CD4-positive, alpha-beta T cell treated with Interleukin-17A for 1 hour (primary cell): ENCODE data around the gene HBS1L.

ENCODE experiments used
- DNase-seq: peaks from one replicate; pipeline ENCODE4 v3.0.0-alpha.2; 2020

Gene HBS1L

GRCh38 chr6:134943522-134944111, 111.0 kb downstream of the HBS1L start:
- DNase-seq, result no peak

- DNase-seq, result peak; percentile 58
Observed at GRCh38 chr6:134938896-134939295, 115.7 kb downstream of the HBS1L start.

- no peak for DNase-seq
Observed at GRCh38 chr6:134937426-134937825, 117.2 kb downstream of the HBS1L start.

GRCh38 chr6:134936931-134937330, 117.7 kb downstream of the HBS1L start:
- DNase-seq, result no peak

- no peak for DNase-seq
Observed at GRCh38 chr6:134936476-134936875, 118.1 kb downstream of the HBS1L start.

- no peak for DNase-seq
Observed at GRCh38 chr6:134934793-134935485, 119.7 kb downstream of the HBS1L start.

GRCh38 chr6:134932535-134933470, 121.8 kb downstream of the HBS1L start:
- DNase-seq, result no peak

GRCh38 chr6:134932098-134932497, 122.5 kb downstream of the HBS1L start:
- DNase-seq, result no peak

GRCh38 chr6:134930463-134930862, 124.2 kb downstream of the HBS1L start:
- no peak for DNase-seq

GRCh38 chr6:134928151-134928900, 126.3 kb downstream of the HBS1L start:
- no peak for DNase-seq

GRCh38 chr6:134925800-134926199, 128.8 kb downstream of the HBS1L start:
- DNase-seq, result no peak

GRCh38 chr6:134921721-134922261, 132.8 kb downstream of the HBS1L start:
- no peak for DNase-seq

- DNase-seq, result no peak
Observed at GRCh38 chr6:134921276-134921675, 133.3 kb downstream of the HBS1L start.

- DNase-seq, result no peak
Observed at GRCh38 chr6:134920422-134920821, 134.2 kb downstream of the HBS1L start.

- no peak for DNase-seq
Observed at GRCh38 chr6:134918418-134918961, 136.1 kb downstream of the HBS1L start.

GRCh38 chr6:134911547-134911946, 143.1 kb downstream of the HBS1L start:
- no peak for DNase-seq

- DNase-seq, result no peak
Observed at GRCh38 chr6:134910593-134910935, 144.1 kb downstream of the HBS1L start.
